ENCODE results near the gene VGLL4.

VGLL4 gene

DNA sequence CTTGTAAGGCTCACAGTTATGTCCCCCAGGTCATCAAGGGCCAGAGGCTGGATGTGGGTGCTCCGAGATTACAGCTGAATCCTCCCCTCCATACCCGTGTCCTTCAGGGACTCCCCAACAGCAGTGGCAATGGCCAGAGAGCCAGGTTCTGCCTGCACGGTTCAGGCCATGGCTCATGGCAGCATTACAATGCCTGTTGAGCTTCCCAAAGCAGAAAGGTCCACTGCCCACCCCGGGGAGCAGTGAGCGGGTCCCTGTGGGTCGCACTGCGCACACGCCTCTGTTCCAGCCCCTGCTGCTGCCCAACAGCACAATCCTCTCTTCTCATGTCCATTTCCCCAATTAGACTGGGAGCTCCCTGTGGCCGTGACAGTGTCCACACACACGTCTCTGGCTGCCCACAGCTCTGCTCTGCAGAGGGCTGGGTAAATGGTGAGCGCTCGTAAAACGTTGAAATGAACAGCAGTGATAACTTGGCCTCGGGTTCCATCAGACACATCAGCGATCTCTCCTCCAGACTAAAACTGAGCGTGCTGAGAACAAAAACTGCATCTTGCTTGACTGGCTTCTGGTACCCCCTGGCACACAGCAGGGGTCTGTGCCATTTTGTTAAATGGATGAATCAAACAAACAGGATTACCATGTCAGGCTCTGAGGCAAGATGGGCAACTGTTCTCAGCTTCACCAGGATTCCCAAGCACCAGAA, 80.4 kb downstream of the VGLL4 start:
- DNase-seq = no peak

DNA sequence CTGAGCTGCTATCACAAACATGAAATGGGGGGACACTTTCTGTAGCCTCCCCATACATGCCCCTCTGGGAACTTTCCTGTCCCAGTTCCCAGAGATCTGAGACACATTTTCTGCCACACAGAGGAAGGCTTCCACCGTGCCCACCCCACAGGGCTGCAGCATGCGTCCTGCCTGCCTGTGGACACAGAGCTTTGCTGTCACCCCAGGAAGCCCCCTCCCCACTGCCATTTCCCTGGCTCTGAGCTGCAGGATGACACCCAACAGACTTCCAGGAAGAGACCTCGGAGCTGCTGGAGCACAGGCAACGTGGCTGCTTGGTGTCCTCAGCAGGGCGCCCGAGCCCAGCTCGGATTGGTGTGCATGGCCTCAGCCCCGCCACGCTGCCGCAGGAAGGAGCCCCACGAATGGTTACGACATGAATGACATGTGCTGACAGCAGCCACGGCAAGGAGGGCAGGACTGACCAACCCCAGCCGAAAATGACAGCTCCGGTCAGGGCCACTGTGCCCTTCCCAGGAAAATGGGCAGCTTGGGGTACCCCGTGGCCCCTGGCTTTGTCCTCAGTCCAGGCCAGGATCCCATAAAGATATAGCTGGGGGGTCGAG, 81.3 kb downstream of the VGLL4 start:
- DNase-seq = no peak

DNA sequence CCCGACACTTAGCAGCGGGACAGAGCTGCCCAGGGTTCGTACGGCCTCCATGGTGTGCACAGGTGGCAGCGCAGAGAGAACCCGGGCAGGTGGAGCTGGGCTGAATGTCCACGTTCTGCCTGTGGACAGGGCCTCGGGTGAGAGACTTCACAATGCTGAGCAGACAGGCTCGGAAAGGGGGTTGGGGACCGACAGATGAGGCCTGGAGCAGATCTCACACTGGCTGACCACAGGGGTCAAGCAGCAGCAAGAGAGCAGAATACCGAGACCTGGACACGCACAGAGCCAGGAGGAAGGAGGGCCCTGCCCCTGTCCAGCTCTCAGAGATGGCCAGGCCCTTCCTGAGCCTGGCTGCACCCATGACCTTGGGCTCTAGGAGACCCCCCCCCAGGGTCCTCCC, 83.0 kb downstream of the VGLL4 start:
- DNase-seq = no peak

DNA sequence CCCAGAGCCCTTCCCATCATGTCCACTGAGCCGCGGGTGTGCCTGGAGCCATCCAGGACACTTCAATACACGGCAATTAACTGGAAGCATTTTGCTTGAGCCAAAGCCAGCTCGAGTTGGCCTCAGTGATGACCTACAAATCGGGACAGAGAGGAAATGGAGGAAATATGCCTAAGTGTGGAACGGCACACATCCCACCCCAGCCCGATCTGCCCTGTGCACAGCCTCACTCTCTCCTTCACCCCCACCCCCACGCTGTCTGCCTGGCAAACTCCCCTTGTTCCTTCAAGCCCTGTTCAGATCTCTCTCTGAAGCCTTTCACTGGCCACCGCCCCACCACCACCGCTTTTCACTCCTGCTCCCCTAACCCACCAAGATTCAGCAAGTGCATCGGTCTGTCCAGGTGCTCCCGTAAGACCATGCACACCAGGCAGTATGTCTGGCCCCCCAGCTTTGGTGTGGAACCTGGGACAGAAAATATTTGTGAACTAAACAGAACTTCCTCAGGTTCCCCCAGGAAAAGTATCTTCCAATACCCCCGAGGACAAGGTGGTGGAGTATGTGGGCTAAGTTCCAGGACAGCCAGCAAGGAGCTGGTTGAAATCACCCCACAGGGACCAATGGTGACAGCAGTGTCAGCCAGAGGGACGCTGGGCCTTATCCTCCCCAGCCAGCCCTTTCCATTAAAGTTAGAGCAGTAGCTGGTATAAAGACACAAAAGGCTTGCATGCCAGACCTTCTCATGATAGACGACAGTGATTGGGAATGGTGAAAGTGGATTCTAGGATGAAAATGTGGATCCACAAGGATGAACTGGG, 83.7 kb downstream of the VGLL4 start:
- no peak for DNase-seq

DNA sequence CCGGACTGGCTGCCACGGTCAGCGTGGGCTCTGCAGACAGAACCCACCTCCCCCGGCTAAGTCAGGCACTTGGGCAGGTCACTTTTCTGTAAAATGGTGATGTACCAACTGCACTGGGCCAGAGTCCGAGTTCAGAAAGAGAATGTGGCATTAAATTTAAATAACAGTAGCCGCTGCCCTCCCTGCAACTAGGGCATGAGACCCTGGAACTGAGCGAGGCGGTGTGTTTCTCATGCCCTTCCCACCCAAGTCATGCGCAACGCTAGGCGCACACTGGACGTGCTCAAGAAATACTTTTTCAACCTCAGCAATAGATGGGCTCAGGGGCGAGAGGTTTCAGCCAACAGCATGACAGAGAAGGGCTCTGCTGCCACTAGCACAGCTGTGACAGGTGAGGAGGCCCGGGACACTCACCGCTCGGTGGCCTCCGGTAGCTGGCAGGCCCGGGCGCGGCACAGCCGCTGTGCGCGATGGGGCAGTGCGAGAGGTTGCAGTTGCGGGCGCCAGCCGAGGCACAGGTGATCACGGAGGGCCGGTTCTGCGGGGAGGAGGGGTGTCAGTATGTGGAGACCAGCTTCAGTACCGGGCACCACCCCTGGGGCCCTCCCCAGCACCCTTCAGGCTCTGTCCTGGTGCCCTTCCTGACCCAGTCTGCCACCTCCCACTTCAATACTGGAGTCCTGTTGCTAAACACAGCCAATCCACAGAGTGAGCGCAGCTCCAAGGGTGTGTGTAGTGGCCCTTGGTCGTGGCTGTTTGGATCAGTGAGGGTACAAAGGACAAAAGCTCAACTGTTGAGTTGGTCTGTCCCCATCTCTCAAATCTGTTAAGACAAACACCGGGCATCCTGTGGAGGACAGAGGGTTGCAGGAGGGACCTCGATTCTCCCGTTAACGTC, 84.5 kb downstream of the VGLL4 start:
- no peak for DNase-seq

DNA sequence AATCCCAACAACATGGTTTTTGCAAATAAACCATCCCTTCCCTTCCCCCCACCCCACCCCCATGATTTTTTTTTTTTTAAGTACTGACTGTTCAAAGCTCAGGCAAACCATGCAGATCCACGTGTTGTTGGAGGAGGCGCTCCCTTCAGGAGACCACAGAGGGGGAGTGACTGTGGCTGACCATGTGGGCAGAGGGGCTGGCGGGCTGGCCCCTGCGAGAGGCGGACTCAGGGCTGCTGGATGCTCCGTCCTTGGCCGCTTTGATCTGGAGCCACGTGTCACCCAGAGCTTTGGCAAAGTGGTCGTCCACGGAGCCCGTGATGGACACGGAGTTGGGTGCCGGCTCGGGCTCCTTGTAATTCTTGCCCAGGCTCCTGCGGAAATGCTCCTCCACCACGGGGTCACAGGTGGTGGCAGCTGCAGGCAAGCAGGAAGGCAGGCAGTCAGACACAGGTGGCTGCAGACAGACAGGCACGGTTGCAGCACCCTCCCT, 85.3 kb downstream of the VGLL4 start:
- DNase-seq = no peak

DNA sequence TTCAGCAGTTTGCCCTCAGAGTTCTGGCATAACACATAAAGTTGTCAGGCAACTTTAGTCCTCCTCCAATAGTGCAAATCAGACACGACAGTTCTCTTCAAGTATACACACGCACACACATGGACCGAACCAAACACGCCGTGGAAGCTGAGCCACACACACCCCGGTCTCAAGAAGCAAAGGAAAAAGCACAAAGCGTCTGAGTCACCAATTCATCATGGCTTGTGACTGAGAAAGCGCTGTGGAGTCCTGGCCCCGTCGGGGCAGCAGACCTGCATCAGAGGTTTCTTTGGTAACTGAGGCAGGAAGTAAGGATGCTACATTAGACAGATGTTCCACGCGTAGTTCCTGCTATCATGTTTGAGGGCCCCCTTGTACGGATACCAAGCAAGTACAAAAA, 85.7 kb downstream of the VGLL4 start:
- DNase-seq = no peak

DNA sequence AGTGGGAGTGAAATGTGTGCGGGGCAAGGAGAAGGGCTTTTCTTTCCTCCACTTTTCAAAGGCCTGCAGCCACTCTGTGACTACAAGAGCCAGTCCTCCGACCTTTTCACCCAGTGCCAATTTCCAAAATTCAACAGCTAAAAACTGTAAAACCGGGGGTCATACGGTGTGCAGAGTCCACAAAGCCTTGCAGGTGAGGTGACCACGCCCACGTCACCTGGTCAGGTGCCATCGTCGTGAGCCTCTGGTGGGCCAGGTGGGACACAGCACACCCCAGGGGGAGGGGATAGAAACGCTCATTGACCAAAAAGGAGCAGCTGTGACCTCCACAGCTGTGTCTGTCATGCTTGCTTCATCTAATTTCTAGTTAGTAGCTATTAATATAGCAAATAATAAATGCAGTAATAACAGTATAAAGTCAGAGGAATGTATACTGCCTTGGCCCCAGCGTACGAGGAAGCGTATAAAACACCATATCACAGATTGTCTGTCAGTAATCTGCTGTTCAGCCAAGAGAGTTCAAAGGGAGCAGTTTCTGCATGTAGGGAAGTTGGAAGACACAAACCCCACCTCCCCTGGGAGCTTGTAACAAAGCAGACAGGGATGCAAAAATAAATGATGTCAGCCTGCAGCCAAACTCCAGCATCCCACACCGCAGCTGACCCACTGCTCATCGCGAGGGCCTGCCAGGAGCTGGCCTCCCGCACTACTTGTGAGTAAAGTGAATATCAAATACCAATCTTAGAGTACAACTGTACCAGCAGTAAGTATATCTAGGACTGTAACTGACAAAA, 86.7 kb downstream of the VGLL4 start:
- no peak for DNase-seq

DNA sequence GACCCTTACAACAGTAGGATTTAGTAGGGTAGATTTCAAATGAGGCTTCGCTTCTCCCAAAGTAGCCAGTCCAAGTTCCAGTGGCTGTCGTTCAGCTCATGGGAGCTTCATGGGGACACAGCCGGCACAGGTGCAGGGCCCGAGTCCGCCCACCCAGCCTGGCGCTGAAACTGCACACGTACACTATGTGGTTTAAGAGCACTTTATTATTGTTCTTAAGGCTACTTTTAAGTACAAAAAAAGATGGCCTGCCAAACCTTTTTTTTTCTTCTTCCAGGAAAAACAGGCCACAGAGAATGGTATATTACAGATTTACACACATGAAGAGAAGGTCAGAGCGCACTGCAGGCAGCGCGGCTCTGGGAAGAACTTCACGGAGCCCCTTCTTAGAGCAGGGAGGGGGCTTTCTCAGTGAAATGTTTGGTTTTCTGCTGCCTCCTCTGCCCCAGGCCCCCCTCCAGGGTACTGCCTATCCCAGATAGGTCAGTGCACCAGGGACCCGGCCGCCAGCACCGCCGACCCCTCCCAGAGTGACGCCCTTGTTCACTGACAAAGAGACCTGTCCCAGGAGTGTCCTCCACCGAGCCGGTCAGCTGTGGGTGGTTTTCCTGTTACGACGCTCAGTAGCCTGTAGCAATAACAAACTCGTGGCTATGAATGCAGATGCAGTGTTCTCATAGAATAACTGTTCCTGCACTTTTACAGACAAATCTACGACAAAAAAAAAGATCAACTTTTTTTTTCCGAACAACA, 87.7 kb downstream of the VGLL4 start:
- DNase-seq = no peak

DNA sequence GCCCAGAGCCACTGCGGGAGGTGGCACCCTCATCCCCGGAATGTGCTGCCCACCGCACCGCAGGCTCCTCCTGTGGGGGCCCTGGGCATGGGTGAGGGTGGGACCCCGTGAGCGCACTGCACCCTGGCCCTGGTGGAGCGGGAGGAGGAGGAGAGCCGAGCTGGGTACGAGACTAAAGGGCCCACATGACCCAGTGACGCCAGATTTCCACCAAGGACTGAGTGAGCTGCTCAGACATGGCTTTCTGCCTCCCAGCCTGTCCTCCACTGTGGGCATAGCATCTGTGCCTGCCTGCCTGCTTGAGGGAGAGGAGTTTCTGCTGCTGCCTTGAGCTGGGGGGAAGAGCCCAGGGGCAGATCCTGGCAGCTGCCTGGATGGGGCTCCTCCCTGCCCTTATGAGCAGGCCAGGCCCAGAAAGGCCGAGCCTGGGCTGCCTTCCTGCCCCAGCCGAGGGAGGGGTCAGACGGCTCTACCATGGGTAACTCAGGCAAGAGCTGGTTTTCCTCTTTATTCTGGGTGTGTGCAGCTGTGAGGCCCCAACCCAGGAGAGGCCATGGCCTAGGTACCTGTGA, 88.4 kb downstream of the VGLL4 start:
- no peak for DNase-seq

DNA sequence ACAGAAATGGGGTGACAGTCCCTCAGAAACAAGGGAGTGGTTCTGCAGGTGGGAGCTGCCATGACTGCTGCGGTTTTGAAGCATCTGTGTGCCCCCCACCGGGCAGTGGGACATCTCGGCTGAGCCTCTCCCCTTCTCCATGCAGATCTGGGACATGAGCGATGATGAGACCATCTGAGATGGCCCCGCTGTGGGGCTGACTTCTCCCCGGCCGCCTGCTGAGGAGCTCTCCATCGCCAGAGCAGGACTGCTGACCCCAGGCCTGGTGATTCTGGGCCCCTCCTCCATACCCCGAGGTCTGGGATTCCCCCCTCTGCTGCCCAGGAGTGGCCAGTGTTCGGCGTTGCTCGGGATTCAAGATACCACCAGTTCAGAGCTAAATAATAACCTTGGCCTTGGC, 89.0 kb downstream of the VGLL4 start:
- DNase-seq = no peak

DNA sequence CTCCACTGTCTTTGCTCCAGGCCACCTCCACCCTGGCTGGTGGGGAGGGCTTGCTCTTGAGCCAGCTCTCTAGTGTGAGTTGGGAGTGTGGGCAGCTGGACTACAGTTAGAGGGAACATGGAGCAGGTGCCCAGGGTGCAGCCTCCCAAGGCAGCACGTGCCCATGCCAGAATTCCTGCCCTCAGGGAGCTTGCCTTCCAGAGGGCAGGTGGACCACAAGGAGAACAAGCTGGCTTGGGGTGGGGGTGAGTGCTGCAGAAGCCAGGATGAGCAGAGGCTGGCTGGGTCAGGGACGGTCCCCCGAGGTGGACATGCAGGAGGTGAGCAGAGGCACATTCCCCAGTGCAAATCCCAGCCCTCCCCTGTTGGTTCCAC, 89.5 kb downstream of the VGLL4 start:
- no peak for DNase-seq

DNA sequence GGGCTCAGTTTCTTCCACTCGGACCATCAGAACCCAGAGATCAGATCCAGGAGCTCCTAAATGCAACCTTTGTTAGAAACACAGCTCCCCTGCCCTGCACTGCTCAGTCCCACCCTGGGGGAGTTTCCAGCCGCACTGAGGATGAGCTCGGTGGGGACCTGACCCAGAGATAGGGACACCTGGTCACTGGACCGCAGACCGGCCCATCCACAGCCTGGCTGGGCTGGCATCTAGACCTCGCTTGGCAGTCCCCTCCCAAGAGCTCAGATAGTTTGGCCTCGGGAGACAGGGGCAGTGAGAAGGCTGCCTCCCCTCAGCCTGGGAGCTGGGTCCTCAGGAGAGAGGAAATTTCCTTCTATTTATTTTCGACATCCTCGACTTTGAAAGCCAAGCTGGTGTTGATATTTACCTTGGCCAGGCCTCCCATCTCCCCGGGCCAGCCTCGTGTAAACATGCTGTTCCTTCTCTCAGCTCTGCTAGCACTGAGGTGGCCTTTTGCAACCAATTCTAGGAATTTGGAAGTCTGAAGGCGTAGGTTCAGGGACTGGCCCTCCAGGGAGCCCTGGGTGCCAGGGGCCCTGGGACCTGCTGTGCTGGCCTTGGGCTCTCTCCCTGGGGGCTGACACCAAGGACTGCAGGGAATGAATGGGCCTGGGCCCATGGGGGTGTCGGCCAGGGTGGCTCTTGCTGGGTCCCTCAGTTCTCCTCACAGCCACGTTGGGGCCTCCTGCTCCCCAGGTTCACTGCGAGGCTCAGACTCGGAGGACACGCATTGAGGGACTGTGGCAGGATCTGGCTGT, 90.1 kb downstream of the VGLL4 start:
- no peak for DNase-seq

DNA sequence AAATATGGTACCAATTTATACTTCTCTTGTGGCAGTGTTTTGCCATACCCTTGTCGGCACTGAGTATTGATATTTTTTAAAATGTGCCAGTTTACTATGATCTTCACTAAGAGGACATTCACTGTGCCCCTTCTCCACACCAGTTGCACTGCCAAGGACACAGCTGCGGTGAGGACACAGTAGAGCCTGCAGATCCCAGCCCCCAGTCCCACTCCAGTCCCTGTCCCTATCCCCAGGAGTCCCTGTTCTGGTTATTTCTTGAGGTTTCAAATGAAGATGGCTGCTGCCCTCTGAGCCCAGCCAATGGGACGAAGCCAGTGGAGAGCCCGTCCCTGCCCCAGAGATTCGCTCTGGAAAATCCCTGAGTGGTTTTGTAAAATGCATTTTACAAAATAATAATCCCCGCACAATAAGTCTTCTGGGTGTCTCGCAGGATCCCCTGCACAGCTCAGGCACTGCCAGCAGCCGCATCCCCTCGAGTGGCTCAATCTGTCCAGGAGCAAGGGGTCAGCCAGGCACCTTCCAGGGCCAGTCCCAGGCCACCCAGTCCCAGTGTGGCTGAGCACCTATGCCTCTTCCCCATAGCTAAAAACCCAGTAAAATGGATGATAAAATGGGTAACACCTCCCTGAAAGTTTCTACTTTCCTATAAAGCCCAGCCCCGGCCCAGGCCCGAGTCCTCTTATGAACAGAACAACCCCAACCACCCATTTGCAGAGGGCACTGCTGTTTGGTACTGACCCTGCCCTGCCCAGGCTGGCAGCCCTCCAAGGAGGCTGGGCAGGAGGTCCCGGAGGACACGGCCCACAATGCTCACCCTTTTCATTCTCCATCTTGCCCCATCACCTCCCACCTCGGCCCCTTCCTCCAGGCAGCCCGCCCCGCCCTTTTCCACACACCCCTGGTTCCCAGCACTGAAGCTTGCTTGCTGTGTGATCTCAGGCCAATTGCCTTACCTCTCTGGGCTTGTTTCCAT, 91.1 kb downstream of the VGLL4 start:
- DNase-seq = no peak

DNA sequence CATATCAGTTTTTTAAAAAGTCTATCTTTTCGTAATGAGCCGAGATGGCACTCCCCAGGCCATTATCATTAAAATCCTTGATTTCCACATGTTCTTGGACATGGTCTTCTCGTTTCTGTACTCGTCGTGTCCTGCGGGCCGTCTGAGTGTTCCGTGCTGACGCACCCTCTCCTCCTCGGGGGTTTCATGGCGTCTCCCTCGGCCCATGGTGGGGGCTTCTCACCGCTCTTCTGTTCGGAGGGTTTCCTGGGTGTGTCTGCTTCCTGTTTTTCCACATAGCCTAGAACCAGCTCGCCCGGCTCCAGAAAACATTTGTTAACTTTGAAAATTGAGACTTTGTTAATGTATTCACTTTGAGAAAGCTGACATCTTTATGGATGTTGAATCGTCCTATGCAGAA, 92.7 kb downstream of the VGLL4 start:
- DNase-seq = no peak

DNA sequence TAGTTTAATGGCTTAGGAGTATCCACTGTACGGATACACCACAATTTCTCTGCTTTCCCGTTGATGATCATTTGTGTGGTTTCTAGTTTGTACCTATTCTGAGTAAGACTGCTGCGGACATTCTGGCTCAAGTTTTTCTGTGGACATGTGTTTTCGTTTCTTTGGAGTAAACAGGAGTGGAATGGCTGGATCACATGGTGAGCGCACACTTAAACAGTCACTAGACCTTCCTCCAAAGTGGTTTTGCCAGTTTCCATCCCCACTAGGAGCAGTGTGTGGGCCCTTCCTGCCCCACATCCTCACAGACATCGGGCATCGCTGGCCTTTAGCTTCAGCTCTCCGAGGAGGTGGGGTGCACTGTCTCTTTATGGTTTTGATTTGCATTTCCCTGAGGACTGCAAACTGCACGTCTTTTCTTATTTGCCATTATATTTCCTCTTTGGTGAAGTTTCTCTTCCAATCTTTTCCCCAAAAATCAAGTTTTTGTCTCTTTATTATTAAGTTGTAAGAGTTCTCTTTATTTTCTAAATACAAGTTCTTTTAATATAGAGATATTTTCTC, 94.1 kb downstream of the VGLL4 start:
- DNase-seq = no peak

DNA sequence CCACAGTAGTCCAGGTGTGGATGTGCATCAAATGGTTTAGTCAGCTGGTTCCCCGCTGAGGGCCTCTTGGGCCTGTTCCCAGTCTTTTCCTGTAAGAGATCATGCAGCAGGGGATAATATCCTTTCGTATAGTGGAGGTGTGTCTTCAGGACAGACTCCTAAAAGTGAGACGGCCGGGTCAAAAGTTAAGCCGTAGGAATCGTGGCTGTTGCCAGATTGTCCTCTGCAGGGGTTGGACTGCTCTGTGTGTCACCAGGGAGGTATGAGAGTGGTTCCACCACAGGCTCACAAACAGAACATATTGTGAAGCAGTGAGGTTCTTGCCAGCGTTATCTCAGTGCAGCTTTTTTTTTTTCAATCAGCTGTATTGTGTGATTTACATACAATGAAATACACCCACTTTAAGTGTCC, 95.0 kb downstream of the VGLL4 start:
- DNase-seq = no peak

DNA sequence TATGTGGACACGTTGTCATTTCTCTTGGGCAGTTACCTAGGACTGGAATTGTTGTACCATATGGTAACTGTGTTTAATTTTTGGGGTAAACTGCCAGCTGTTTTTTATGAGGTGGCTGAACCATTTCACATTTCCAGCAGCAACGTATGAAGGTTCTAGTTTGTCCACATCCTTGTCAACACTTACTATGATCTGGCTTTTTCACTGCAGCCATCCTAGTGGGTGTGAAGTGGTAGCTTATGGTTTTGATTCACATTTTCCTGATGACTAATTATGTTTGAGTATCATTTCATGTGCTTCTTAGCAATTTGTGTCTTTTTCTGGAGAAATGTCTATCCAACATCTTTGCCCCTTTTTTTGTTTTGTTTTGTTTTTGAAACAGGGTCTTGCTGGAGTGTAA, 96.2 kb downstream of the VGLL4 start:
- DNase-seq = no peak

Data from cortex of kidney (tissue), 1 donor.